ENCODE results near the gene TP63. TPM values are rescaled to one million over a fixed set of nuclear protein-coding genes. Genes with fewer than 3 reads are reported as not detected.

TP63 gene
- total RNA-seq, 4 donors from 2014 or later, result 302 to 485 (median 319) TPM

- no peaks in the 10 kb centered on the region for H3K27me3 ChIP-seq
- no peaks in the 10 kb centered on the region for H3K9me3 ChIP-seq
- no peak for DNase-seq (ENCODE audit: low spot score in 2 of 2)
- TF ChIP-seq POLR2A (IDR thresholded peaks at IDR 0.05) (no peak), EP300 (IDR thresholded peaks at IDR 0.05) (no peak), POLR2AphosphoS5 (IDR thresholded peaks at IDR 0.05) (no peak)
- TF ChIP-seq, protein P1, sequence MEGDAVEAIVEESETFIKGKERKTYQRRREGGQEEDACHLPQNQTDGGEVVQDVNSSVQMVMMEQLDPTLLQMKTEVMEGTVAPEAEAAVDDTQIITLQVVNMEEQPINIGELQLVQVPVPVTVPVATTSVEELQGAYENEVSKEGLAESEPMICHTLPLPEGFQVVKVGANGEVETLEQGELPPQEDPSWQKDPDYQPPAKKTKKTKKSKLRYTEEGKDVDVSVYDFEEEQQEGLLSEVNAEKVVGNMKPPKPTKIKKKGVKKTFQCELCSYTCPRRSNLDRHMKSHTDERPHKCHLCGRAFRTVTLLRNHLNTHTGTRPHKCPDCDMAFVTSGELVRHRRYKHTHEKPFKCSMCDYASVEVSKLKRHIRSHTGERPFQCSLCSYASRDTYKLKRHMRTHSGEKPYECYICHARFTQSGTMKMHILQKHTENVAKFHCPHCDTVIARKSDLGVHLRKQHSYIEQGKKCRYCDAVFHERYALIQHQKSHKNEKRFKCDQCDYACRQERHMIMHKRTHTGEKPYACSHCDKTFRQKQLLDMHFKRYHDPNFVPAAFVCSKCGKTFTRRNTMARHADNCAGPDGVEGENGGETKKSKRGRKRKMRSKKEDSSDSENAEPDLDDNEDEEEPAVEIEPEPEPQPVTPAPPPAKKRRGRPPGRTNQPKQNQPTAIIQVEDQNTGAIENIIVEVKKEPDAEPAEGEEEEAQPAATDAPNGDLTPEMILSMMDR (IDR thresholded peaks at IDR 0.05), result no peak
- no peaks in the 10 kb centered on the region for H3K4me1 ChIP-seq
- no peak overlapping the region for H3K27ac ChIP-seq
- H3K4me3 ChIP-seq, result no peak overlapping the region
- no peaks in the 10 kb centered on the region for H3K36me3 ChIP-seq
Observed at GRCh38 chr3:189921770-189922169, 290.6 kb downstream of the TP63 start.

- Histone ChIP-seq H3K4me1 (peaks cover 5% of the 10 kb centered on the region), H3K9me3 (no peaks in the 10 kb centered on the region), H3K27me3 (no peaks in the 10 kb centered on the region), H3K4me3 (no peak overlapping the region), H3K36me3 (no peaks in the 10 kb centered on the region), H3K27ac (peak overlapping the region; percentile 27)
- TF ChIP-seq EP300 (IDR thresholded peaks at IDR 0.05) (no peak), POLR2A (IDR thresholded peaks at IDR 0.05) (no peak), POLR2AphosphoS5 (IDR thresholded peaks at IDR 0.05) (no peak)
- TF ChIP-seq, protein P1 (IDR thresholded peaks at IDR 0.05), result no peak
- 54% methylated on average over 6 of the region's 6 CpGs for WGBS
- DNase-seq (ENCODE audit: low spot score in 2 of 2), result no peak
Observed at GRCh38 chr3:189927975-189928895, 297.0 kb downstream of the TP63 start.

DNA sequence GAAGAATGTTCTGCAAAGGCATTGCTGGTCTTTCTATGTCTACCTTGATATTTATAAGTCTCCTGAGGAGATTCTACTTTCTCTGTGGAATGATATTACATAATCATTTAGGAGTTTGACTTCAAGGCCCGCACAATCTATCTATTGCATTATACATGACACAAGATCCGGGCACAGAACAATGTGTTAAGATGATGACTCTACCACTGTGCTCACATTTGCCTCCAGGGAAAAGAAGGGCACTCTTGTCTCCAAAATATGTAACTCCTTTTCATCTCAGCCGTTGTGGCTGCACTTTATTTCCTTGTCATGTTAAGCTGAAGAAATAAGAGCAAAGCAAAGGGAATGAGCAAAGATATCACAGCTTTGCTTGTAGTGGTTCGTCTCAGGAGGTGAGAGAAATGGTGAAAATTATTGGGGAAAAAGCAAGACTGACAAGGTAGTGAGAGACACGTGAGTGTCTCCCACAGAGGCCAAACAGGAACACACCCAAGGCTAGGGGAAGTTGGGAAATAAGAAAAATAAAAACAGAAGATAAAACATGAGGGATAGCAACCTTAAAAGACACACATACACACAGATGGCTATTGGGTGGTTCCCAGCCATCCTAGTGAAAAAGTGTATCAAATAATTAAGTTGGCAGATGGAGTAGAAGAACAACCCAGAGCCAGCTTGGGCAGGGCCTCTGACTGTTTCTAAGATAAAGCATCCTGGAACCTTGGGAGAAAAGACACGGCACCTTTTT is 305.2 kb downstream of the TP63 start:
- Histone ChIP-seq H3K36me3 (no peaks in the 10 kb centered on the region), H3K4me3 (no peak overlapping the region), H3K4me1 (peaks cover 27% of the 10 kb centered on the region), H3K9me3 (no peaks in the 10 kb centered on the region), H3K27me3 (no peaks in the 10 kb centered on the region), H3K27ac (peak overlapping the region; percentile 70)
- no peak for TF ChIP-seq EP300 (IDR thresholded peaks at IDR 0.05)
- peak in 1 of 3 donors; percentile 3 for TF ChIP-seq POLR2AphosphoS5 (IDR thresholded peaks at IDR 0.05)
- no peak for DNase-seq (ENCODE audit: low spot score in 2 of 2)
- 39% methylated on average over 6 of the region's 6 CpGs for WGBS

DNA sequence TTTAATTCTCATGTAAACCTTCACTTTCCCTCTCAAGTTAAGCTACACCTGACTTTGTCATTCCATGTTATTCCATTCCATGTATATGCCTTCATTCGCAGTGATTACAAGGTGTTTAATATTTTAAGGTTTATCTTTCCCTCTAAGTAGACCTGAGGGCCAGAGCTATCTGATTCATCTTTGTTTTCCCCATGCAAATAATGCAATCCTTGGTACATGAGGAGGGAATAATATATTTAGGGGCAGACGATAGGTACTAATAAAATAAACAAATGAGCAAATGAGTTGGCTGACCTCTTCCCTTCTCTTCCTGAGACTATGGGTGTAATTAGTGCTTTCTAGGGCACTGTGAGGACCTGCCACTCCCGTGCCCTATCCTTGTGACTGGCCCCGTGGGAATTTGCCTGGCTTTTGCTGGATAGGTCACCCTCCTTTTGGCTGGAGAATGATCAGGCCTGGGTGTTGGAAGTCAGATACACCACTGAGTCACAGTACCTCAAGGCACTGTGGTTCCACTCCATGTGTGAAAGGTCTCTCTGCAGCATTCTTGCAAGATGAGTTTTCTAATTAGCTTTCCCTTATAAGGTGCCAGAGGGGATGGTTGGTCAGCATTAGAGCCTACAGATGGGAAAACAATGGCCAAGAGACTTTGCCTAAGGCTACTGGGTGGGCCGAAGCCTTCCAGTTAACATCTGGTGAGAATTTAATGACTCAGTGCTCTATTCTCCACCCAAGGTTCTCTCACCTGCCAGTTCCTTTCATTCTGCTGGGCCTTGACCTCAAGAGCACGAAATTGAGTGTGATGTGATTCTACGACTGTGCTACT is 306.3 kb downstream of the TP63 start:
- peak overlapping the region; percentile 70 for H3K27ac ChIP-seq
- TF ChIP-seq POLR2AphosphoS5 (IDR thresholded peaks at IDR 0.05) (no peak), POLR2A (IDR thresholded peaks at IDR 0.05) (no peak), EP300 (IDR thresholded peaks at IDR 0.05) (no peak)
- TF ChIP-seq, protein P1 (IDR thresholded peaks at IDR 0.05), result no peak
- H3K4me3 ChIP-seq, result no peak overlapping the region
- WGBS, result 45% methylated on average over 7 of the region's 7 CpGs
- no peaks in the 10 kb centered on the region for H3K36me3 ChIP-seq
- H3K9me3 ChIP-seq, result no peaks in the 10 kb centered on the region
- DNase-seq (ENCODE audit: low spot score in 2 of 2), result no peak
- H3K4me1 ChIP-seq, result peaks cover 37% of the 10 kb centered on the region
- H3K27me3 ChIP-seq, result no peaks in the 10 kb centered on the region

DNA sequence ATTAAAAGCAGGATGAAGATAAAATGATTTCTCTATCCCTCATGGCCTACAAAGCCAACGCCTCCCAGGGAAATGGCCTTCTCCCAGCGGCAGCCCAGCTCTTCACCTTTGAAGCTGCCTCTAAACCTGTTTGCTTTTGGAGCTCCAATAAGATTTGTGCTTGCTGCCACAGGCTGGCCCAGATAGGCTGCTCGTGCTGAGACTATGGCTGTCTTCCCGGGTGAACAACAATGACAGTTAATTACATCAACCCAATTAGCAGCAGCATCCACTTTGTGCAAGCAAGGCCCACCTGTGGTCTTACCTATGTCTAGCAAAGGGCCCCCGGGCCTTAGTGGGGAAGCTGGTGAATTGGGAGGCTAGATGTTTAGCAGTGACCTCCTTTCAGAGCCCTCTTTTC is 309.9 kb downstream of the TP63 start:
- Histone ChIP-seq H3K36me3 (no peaks in the 10 kb centered on the region), H3K9me3 (no peaks in the 10 kb centered on the region), H3K4me1 (peaks cover 55% of the 10 kb centered on the region), H3K27me3 (no peaks in the 10 kb centered on the region), H3K4me3 (no peak overlapping the region), H3K27ac (peak overlapping the region; percentile 78)
- no peak for DNase-seq (ENCODE audit: low spot score in 2 of 2)
- TF ChIP-seq EP300 (IDR thresholded peaks at IDR 0.05) (no peak), POLR2AphosphoS5 (IDR thresholded peaks at IDR 0.05) (no peak), POLR2A (IDR thresholded peaks at IDR 0.05) (no peak)
- TF ChIP-seq, protein P1 (IDR thresholded peaks at IDR 0.05), result no peak
- WGBS, result 49% methylated on average over 5 of the region's 5 CpGs
